Measurements from ENCODE around the gene SERGEF.

GRCh38 chr11:17794981-17795380 lies 217.9 kb downstream of the SERGEF start:
- no peak for TF ChIP-seq POLR2A (IDR thresholded peaks at IDR 0.05)
- TF ChIP-seq, protein P1, sequence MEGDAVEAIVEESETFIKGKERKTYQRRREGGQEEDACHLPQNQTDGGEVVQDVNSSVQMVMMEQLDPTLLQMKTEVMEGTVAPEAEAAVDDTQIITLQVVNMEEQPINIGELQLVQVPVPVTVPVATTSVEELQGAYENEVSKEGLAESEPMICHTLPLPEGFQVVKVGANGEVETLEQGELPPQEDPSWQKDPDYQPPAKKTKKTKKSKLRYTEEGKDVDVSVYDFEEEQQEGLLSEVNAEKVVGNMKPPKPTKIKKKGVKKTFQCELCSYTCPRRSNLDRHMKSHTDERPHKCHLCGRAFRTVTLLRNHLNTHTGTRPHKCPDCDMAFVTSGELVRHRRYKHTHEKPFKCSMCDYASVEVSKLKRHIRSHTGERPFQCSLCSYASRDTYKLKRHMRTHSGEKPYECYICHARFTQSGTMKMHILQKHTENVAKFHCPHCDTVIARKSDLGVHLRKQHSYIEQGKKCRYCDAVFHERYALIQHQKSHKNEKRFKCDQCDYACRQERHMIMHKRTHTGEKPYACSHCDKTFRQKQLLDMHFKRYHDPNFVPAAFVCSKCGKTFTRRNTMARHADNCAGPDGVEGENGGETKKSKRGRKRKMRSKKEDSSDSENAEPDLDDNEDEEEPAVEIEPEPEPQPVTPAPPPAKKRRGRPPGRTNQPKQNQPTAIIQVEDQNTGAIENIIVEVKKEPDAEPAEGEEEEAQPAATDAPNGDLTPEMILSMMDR (IDR thresholded peaks at IDR 0.05): no peak

All from body of pancreas (tissue), 4 donors.